ENCODE results near the gene CACNB1.

GRCh38 chr17:39177256-39177655, 20.2 kb downstream of the CACNB1 start:
- TF ChIP-seq CTCF (IDR thresholded peaks at IDR 0.05): no peak
- TF ChIP-seq POLR2A (IDR thresholded peaks at IDR 0.05): no peak

Measured in adrenal gland (tissue), 5 donors.